Measurements from ENCODE around the gene HEXA. TPM values are rescaled to one million over a fixed set of nuclear protein-coding genes. Genes with fewer than 3 reads are reported as not detected.

The HEXA gene
- total RNA-seq, 1 experiment from 2014 or later: 45.9 TPM

Other genes with a start within 250 kb of the HEXA start
- gene GRAMD2A, start 178.2 kb downstream of the HEXA start, total RNA-seq (2014; rRNA removed; shearing (Covaris generic)): 0.35 TPM in 1 of 2 replicates, not detected in the other
- gene PKM, start 144.8 kb downstream of the HEXA start, total RNA-seq (2014; rRNA removed; shearing (Covaris generic)): 1,855 and 1,858 TPM in 2 replicates
- 36.1 and 52.5 TPM in 2 replicates for gene PARP6, start 103.5 kb downstream of the HEXA start, total RNA-seq (2014; rRNA removed; shearing (Covaris generic))
- gene CELF6, start 55.9 kb downstream of the HEXA start, total RNA-seq (2014; rRNA removed; shearing (Covaris generic)): 0.05 TPM in 1 of 2 replicates, not detected in the other
- gene TMEM202, start 22.3 kb upstream of the HEXA start, total RNA-seq (2014; rRNA removed; shearing (Covaris generic)): not detected in 2 replicates
- 58.6 and 64.8 TPM in 2 replicates for gene ARIH1, start 98.3 kb upstream of the HEXA start, total RNA-seq (2014; rRNA removed; shearing (Covaris generic))

All from SJCRH30 (cell line).